ENCODE measurements around the gene CTBP2. TPM values are rescaled to one million over a fixed set of nuclear protein-coding genes. Genes with fewer than 3 reads are reported as not detected.

The CTBP2 gene
- total and polyA plus RNA-seq, 8 donors, result 71.2 to 90.0 (median 84.1) TPM

DNA sequence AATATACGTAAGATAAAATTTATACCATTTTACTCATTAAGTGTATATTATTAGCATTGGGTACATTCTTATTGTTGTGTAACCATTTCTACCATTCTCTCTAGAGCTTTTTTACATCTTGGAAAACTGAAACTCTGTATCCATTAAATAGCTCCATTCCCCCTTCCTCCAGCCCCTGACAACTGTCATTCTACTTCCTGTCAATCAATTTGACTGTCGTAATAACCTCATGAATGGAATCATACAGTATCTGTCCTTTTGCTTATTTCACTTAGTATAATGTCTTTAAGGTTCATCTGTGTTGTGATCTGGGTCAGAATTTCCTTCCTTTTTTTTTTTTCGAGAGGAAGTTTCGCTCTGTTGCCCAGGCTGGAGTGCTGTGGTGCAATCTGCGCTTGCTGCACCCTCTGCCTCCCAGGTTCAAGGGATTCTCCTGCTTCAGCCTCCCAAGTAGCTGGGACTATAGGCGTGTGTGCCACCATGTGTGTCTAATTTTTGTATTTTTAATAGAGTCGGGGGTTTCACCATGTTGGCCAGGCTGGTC is 202.9 kb downstream of the CTBP2 start:
- DNase-seq (no peak), ATAC-seq (no peak)
- H3K36me3 ChIP-seq, result no peaks in the 10 kb centered on the region
- intact Hi-C loops (cut with DNase I), result no loop called here
- H3K4me3 ChIP-seq, result no peak overlapping the region
- H3K27ac ChIP-seq, result peak overlapping the region in 1 of 2 donors; percentile 46
- H3K9me3 ChIP-seq, result no peaks in the 10 kb centered on the region
- peaks cover 0 to 46% of the 10 kb centered on the region in 2 donors for H3K4me1 ChIP-seq
- TF ChIP-seq, protein P1, sequence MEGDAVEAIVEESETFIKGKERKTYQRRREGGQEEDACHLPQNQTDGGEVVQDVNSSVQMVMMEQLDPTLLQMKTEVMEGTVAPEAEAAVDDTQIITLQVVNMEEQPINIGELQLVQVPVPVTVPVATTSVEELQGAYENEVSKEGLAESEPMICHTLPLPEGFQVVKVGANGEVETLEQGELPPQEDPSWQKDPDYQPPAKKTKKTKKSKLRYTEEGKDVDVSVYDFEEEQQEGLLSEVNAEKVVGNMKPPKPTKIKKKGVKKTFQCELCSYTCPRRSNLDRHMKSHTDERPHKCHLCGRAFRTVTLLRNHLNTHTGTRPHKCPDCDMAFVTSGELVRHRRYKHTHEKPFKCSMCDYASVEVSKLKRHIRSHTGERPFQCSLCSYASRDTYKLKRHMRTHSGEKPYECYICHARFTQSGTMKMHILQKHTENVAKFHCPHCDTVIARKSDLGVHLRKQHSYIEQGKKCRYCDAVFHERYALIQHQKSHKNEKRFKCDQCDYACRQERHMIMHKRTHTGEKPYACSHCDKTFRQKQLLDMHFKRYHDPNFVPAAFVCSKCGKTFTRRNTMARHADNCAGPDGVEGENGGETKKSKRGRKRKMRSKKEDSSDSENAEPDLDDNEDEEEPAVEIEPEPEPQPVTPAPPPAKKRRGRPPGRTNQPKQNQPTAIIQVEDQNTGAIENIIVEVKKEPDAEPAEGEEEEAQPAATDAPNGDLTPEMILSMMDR (IDR thresholded peaks at IDR 0.05), result no peak
- no peaks in the 10 kb centered on the region for H3K27me3 ChIP-seq

DNA sequence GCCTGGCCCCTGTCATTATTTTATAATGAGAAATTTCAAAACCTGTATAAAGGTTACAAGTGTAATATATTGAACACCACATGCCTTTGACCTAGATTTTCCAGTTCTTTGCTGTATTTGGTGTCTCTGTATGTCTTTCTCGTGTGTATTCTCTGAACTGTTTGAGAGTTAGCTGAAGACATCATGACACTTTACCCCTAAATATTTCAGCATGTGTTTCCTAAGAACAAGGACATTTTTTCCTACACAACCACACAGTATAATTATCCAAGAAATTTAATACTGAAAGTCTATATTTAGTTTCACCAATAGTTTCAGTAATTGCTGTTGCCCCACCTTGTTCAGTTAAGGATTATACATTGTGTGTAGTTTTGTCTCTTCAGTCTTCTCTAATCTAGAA is 203.6 kb downstream of the CTBP2 start:
- Histone ChIP-seq H3K27me3 (no peaks in the 10 kb centered on the region), H3K27ac (peak overlapping the region in 1 of 2 donors; percentile 46), H3K4me1 (peaks cover 0 to 46% of the 10 kb centered on the region in 2 donors), H3K36me3 (no peaks in the 10 kb centered on the region), H3K9me3 (no peaks in the 10 kb centered on the region), H3K4me3 (no peak overlapping the region)
- TF ChIP-seq, protein P1 (IDR thresholded peaks at IDR 0.05), result no peak
- intact Hi-C loops (cut with DNase I), result no loop called here
- DNase-seq (no peak), ATAC-seq (no peak)

DNA sequence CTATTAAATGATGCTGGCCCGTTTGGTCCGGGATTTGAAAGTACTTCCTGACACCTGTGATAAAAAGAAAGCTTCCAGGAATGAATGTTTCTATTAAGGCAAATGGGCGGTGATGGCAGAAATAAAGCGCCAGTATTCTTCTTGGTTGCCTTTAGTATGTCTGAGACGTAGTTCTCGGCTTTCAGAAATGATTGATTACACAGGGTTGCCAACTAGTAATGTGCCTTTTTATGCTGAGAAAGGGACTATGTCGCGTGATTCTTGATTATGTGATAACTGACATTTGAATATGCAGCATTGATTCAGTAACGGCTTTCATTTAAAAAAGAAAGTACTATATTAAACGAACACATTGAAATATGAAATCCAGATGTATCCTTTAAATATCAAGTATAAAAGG is 204.5 kb downstream of the CTBP2 start:
- Histone ChIP-seq H3K9me3 (no peaks in the 10 kb centered on the region), H3K27me3 (no peaks in the 10 kb centered on the region), H3K36me3 (no peaks in the 10 kb centered on the region), H3K4me1 (peaks cover 0 to 44% of the 10 kb centered on the region in 2 donors), H3K4me3 (no peak overlapping the region), H3K27ac (peak overlapping the region in 1 of 2 donors; percentile 0)
- TF ChIP-seq, protein P1 (IDR thresholded peaks at IDR 0.05), result no peak
- intact Hi-C loops (cut with DNase I), result no loop called here
- ATAC-seq (no peak), DNase-seq (peak in 2 of 4 donors; percentile 63 to 70)

DNA sequence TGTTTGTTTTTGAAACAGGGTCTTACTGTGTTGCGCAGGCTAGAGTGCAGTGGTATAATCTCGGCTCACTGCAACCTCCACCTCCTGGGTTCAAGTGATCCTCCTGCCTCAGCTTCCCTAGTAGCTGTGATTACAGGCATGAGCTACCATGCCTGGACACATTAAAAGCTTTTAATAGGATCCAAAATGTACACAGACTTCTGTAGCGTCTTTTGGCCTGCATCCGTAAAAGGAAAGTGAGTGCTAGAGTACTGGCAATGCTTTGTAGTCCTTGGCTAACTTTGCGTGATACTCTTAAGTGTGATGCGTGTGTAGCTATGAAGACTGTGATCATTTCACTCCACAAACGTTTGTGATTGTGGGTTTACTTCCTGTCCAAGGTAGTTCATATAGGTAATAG is 205.1 kb downstream of the CTBP2 start:
- Histone ChIP-seq H3K4me3 (no peak overlapping the region), H3K36me3 (no peaks in the 10 kb centered on the region), H3K27ac (peak overlapping the region in 1 of 2 donors; percentile 0), H3K4me1 (peaks cover 0 to 37% of the 10 kb centered on the region in 2 donors), H3K9me3 (no peaks in the 10 kb centered on the region), H3K27me3 (no peaks in the 10 kb centered on the region)
- ATAC-seq, result no peak
- TF ChIP-seq, protein P1 (IDR thresholded peaks at IDR 0.05), result no peak
- DNase-seq, result peak in 1 of 4 donors; percentile 54
- intact Hi-C loops (cut with DNase I), result no loop called here

DNA sequence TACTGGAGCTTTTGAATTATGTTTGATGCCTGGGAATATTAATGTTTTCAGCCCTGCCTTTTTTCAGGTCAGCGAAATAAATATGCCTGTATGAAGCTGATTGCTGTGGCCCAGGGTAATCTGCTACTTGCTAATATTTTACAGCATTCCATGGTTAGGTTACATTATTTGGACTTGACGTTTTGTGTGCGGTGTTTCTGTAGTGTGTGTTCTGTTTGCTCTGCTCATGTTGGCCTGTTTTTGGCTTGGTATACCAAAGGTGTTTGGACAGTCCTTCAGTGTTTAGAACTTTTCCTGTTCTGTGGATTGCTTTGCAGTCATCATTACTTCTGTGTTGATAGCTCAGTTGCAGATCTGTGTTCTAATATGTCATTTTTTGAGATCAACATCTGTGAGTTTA is 206.9 kb downstream of the CTBP2 start:
- ATAC-seq, result peak; percentile 56
- Histone ChIP-seq H3K9me3 (no peaks in the 10 kb centered on the region), H3K4me3 (no peak overlapping the region), H3K36me3 (no peaks in the 10 kb centered on the region), H3K27me3 (no peaks in the 10 kb centered on the region), H3K27ac (no peak overlapping the region), H3K4me1 (peaks cover 0 to 33% of the 10 kb centered on the region in 2 donors)
- TF ChIP-seq, protein P1 (IDR thresholded peaks at IDR 0.05), result no peak
- no peak for DNase-seq
- intact Hi-C loops (cut with DNase I), result no loop called here

Data from left lung (tissue), 10 donors.